ENCODE data around the gene ZNF341. TPM values are rescaled to one million over a fixed set of nuclear protein-coding genes. Genes with fewer than 3 reads are reported as not detected.
"Not testable (repeated sequence)": the region's sequence is repeated elsewhere in the genome, so short reads cannot be mapped to it uniquely, and the experiment has no call there.

ZNF341 gene
- total and polyA plus RNA-seq, 8 donors = 0.58 to 6.2 (median 1.9) TPM

DNA sequence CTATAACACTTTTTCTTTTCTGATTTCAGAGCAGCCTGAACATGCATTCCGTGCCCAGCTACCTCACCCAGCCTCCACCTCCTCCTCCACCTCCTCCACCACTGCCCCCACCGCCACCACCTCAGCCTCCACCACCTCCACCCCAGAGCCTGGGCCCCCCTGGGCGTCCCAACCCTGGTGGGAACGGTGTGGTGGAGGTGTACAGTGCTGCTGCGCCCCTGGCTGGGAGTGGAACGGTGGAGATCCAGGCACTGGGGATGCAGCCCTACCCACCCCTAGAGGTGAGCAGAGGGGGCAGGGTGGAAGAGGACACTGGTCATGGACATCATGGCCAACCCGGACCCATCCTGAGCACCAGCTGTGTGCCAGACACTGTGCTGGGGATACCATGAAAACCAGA, 21.3 kb downstream of the ZNF341 start:
- H3K9me3 ChIP-seq = peaks cover 0 to 10% (median 8%) of the 10 kb centered on the region in 4 donors
- H3K36me3 ChIP-seq = peaks cover 13 to 90% (median 88%) of the 10 kb centered on the region in 4 donors
- no peaks in the 10 kb centered on the region for H3K4me1 ChIP-seq
- 91 to 100% (median 97%) methylated on average over 5 to 7 of the region's 7 CpGs for WGBS, 5 donors
- no peak for DNase-seq
- H3K27me3 ChIP-seq = no peaks in the 10 kb centered on the region
- no peak overlapping the region for H3K4me3 ChIP-seq
- H3K27ac ChIP-seq = no peak overlapping the region
- TF ChIP-seq EP300 (IDR thresholded peaks at IDR 0.05) (no peak), POLR2AphosphoS5 (IDR thresholded peaks at IDR 0.05) (no peak), POLR2A (IDR thresholded peaks at IDR 0.05) (no peak)
- TF ChIP-seq, protein P1, sequence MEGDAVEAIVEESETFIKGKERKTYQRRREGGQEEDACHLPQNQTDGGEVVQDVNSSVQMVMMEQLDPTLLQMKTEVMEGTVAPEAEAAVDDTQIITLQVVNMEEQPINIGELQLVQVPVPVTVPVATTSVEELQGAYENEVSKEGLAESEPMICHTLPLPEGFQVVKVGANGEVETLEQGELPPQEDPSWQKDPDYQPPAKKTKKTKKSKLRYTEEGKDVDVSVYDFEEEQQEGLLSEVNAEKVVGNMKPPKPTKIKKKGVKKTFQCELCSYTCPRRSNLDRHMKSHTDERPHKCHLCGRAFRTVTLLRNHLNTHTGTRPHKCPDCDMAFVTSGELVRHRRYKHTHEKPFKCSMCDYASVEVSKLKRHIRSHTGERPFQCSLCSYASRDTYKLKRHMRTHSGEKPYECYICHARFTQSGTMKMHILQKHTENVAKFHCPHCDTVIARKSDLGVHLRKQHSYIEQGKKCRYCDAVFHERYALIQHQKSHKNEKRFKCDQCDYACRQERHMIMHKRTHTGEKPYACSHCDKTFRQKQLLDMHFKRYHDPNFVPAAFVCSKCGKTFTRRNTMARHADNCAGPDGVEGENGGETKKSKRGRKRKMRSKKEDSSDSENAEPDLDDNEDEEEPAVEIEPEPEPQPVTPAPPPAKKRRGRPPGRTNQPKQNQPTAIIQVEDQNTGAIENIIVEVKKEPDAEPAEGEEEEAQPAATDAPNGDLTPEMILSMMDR (IDR thresholded peaks at IDR 0.05) = no peak
- intact Hi-C loops (cut with DNase I; ENCODE audit: low total_unique reads) = no loop called here

DNA sequence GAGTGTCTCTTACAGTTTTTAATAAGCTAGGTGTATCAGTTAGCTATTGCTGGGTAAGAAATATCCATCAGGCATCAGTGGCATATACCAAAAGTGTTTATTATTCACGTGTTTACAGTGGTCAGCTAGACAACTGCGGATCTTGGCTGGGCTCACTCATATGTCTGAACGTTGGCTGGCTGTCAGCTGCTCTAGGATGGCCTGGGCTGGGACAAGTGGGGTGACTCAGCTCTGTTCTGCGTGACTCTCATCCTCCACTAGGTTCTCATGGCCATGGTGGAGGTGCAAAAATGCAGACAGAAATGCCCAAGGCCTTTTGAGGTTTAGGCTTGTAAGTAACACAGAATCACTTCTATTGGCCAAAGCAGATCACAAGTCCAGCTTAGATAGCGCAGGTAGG, 22.0 kb downstream of the ZNF341 start:
- no peaks in the 10 kb centered on the region for H3K4me1 ChIP-seq
- TF ChIP-seq EP300 (IDR thresholded peaks at IDR 0.05) (no peak), POLR2AphosphoS5 (IDR thresholded peaks at IDR 0.05) (no peak), POLR2A (IDR thresholded peaks at IDR 0.05) (no peak)
- TF ChIP-seq, protein P1 (IDR thresholded peaks at IDR 0.05) = no peak
- peaks cover 11 to 90% (median 89%) of the 10 kb centered on the region in 4 donors for H3K36me3 ChIP-seq
- no peak overlapping the region for H3K4me3 ChIP-seq
- DNase-seq = no peak
- H3K27me3 ChIP-seq = no peaks in the 10 kb centered on the region
- intact Hi-C loops (cut with DNase I; ENCODE audit: low total_unique reads) = no loop called here
- WGBS, 5 donors = 83 to 90% (median 88%) methylated on average over 5 of the region's 5 CpGs
- no peak overlapping the region for H3K27ac ChIP-seq
- peaks cover 0 to 10% (median 8%) of the 10 kb centered on the region in 4 donors for H3K9me3 ChIP-seq

DNA sequence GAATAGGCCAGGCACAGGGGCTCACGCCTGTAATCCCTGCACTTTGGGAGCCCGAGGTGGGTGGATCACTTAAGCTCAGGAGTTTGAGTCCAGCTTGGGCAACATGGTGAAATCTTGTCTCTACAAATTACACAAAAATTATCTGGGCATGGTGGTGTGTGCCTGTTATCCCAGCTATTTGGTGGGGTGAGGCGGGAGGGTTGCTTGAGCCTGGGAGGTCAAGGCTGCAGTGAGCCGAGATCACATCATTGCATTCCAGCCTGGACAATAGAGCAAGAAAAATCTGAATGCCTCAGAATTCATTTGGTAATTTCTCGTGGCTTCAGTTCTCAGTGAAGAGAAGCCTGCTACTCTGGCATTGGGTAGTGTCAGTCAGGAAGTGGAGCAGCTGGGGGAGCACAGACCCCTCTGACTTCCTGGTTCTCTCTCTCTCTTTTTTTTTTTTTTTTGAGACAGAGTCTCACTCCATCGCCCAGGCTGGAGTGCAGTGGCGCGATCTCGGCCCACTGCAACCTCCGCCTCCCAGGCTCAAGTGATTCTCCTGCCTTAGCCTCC, 24.2 kb downstream of the ZNF341 start:
- intact Hi-C loops (cut with DNase I; ENCODE audit: low total_unique reads); H3K4me3 ChIP-seq: not testable (repeated sequence)
- WGBS, 5 donors = 81 to 95% (median 92%) methylated on average over 10 of the region's 10 CpGs

GRCh38 chr20:33757046-33757445, 25.2 kb downstream of the ZNF341 start:
- Histone ChIP-seq H3K27ac (no peak overlapping the region), H3K4me1 (no peaks in the 10 kb centered on the region), H3K36me3 (peaks cover 9 to 81% (median 72%) of the 10 kb centered on the region in 4 donors), H3K9me3 (peaks cover 0 to 10% (median 8%) of the 10 kb centered on the region in 4 donors), H3K4me3 (no peak overlapping the region), H3K27me3 (no peaks in the 10 kb centered on the region)
- WGBS, 5 donors = 88 to 100% (median 96%) methylated on average over 1 to 10 of the region's 10 CpGs
- intact Hi-C loops (cut with DNase I; ENCODE audit: low total_unique reads) = no loop called here
- TF ChIP-seq, protein P1 (IDR thresholded peaks at IDR 0.05) = no peak
- TF ChIP-seq EP300 (IDR thresholded peaks at IDR 0.05) (no peak), POLR2A (IDR thresholded peaks at IDR 0.05) (no peak), POLR2AphosphoS5 (IDR thresholded peaks at IDR 0.05) (no peak)
- no peak for DNase-seq

More for the DNA sequence above, 24.2 kb downstream of the ZNF341 start:
- peak in 1 of 2 donors; percentile 19 for DNase-seq
- not testable (repeated sequence) for H3K4me1 ChIP-seq, H3K27me3 ChIP-seq, H3K27ac ChIP-seq
- peaks cover 0 to 10% (median 8%) of the 10 kb centered on the region in 4 donors for H3K9me3 ChIP-seq
- peaks cover 9 to 79% (median 74%) of the 10 kb centered on the region in 4 donors for H3K36me3 ChIP-seq

DNA sequence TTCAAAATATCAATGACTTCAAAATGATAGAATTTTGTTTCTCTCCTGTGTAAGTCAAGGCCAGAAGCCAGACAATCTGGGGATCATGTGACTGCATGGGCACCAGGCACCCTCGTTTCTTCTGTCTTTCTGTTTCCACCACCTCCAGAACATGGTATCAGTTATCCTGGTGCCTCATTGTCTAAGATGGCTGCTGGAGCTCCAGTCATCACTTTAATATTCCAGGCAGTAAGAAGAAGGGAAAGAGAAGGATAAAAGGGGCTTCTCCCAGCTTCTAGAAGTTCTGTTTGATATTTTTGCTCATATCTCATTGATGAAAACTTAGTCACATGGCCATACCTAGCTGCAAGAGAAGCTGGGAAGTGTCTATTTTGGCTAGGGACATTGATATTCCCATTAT, 25.7 kb downstream of the ZNF341 start:
- no peaks in the 10 kb centered on the region for H3K4me1 ChIP-seq
- H3K27me3 ChIP-seq = no peaks in the 10 kb centered on the region
- intact Hi-C loops (cut with DNase I; ENCODE audit: low total_unique reads) = no loop called here
- TF ChIP-seq POLR2A (IDR thresholded peaks at IDR 0.05) (no peak), EP300 (IDR thresholded peaks at IDR 0.05) (no peak), POLR2AphosphoS5 (IDR thresholded peaks at IDR 0.05) (no peak)
- TF ChIP-seq, protein P1 (IDR thresholded peaks at IDR 0.05) = no peak
- WGBS, 5 donors = 84 to 96% (median 88%) methylated on average over 1 of the region's 1 CpG
- DNase-seq = no peak
- peaks cover 0 to 10% (median 8%) of the 10 kb centered on the region in 4 donors for H3K9me3 ChIP-seq
- H3K4me3 ChIP-seq = no peak overlapping the region
- peaks cover 9 to 79% (median 71%) of the 10 kb centered on the region in 4 donors for H3K36me3 ChIP-seq
- no peak overlapping the region for H3K27ac ChIP-seq
